ENCODE results near the gene BCL10. TPM values are rescaled to one million over a fixed set of nuclear protein-coding genes. Genes with fewer than 3 reads are reported as not detected.

BCL10 gene
- total and polyA plus RNA-seq, 2 of the 13 experiments (the other 11 are each of a cell fraction or from before 2014, with no cell fraction given) = 3.7 to 14.1 TPM

- TF ChIP-seq CERS6 (CRISPR knock-in tag; IDR thresholded peaks at IDR 0.05) (no peak), ZNF205 (CRISPR knock-in tag; IDR thresholded peaks at IDR 0.05) (no peak), IKZF1 (IDR thresholded peaks at IDR 0.05) (no peak), CTCF (CRISPR knock-in tag; IDR thresholded peaks at IDR 0.05) (peak; percentile 92), CEBPG (CRISPR knock-in tag; IDR thresholded peaks at IDR 0.05) (peak; percentile 46; the same call in 1 of the 2 replicates), MAZ (IDR thresholded peaks at IDR 0.05; ENCODE audit: borderline replicate concordance, low read depth, low read length) (peak; percentile 96), MAZ (CRISPR knock-in tag; IDR thresholded peaks at IDR 0.05; ENCODE audit: low read depth) (peak; percentile 50; the same call in 1 of the 2 replicates), ZNF460 (CRISPR knock-in tag; IDR thresholded peaks at IDR 0.05; ENCODE audit: borderline replicate concordance) (no peak), SIN3B (IDR thresholded peaks at IDR 0.05; ENCODE audit: low read length) (no peak; the same call in 1 of the 2 replicates), ZNF674 (CRISPR knock-in tag; IDR thresholded peaks at IDR 0.05; ENCODE audit: low read depth) (no peak), CSRNP2 (CRISPR knock-in tag; conservative IDR thresholded peaks at IDR 0.05; ENCODE audit: low read depth) (no peak), PAXIP1 (CRISPR knock-in tag; conservative IDR thresholded peaks at IDR 0.05) (peak; percentile 24; the same call in 1 of the 2 replicates), MLX (CRISPR knock-in tag; IDR thresholded peaks at IDR 0.05) (0 out of 2 replicates have a peak, but pooled peaks have one; percentile 34), ZMYM3 (CRISPR knock-in tag; IDR thresholded peaks at IDR 0.05) (peak; percentile 51; the same call in 1 of the 2 replicates), ZBTB21 (CRISPR knock-in tag; IDR thresholded peaks at IDR 0.05) (no peak), CENPX (CRISPR knock-in tag; IDR thresholded peaks at IDR 0.05) (no peak), SMC3 (IDR thresholded peaks at IDR 0.05; ENCODE audit: low read length) (peak; percentile 28; the same call in 1 of the 2 replicates)
- TF ChIP-seq, protein P1, sequence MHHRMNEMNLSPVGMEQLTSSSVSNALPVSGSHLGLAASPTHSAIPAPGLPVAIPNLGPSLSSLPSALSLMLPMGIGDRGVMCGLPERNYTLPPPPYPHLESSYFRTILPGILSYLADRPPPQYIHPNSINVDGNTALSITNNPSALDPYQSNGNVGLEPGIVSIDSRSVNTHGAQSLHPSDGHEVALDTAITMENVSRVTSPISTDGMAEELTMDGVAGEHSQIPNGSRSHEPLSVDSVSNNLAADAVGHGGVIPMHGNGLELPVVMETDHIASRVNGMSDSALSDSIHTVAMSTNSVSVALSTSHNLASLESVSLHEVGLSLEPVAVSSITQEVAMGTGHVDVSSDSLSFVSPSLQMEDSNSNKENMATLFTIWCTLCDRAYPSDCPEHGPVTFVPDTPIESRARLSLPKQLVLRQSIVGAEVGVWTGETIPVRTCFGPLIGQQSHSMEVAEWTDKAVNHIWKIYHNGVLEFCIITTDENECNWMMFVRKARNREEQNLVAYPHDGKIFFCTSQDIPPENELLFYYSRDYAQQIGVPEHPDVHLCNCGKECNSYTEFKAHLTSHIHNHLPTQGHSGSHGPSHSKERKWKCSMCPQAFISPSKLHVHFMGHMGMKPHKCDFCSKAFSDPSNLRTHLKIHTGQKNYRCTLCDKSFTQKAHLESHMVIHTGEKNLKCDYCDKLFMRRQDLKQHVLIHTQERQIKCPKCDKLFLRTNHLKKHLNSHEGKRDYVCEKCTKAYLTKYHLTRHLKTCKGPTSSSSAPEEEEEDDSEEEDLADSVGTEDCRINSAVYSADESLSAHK (CRISPR knock-in tag; IDR thresholded peaks at IDR 0.05; ENCODE audit: borderline replicate concordance) = no peak
These were observed 17.1 kb downstream of the BCL10 start, which contains the start of gene C1orf52 (continued) for GRCh38 chr1:85259118-85259911.
